Breast epithelium (tissue), 3 donors: ENCODE measurements around the gene GALNT2.

Source experiments
- CTCF ChIP-seq, 3 donors: fragments of 450-650 bp; IDR thresholded peaks; one replicate each; pipeline ENCODE4 v1.5.1; 2016 to 2017; ENCODE audit warnings: antibody characterized with exemption in 3 of 3, mild to moderate bottlenecking in 3 of 3, moderate library complexity in 3 of 3
- POLR2A ChIP-seq: fragments of 450-650 bp; IDR thresholded peaks from one replicate; pipeline ENCODE4 v1.6.1; 2016; ENCODE audit warnings: antibody characterized with exemption, mild to moderate bottlenecking, moderate library complexity
- POLR2AphosphoS5 ChIP-seq, 3 donors: sonication (generic); formaldehyde crosslinking; IDR thresholded peaks; one replicate each; pipeline ENCODE4 v1.6.1; 2017; ENCODE audit warnings: antibody characterized with exemption in 3 of 3

DNA sequence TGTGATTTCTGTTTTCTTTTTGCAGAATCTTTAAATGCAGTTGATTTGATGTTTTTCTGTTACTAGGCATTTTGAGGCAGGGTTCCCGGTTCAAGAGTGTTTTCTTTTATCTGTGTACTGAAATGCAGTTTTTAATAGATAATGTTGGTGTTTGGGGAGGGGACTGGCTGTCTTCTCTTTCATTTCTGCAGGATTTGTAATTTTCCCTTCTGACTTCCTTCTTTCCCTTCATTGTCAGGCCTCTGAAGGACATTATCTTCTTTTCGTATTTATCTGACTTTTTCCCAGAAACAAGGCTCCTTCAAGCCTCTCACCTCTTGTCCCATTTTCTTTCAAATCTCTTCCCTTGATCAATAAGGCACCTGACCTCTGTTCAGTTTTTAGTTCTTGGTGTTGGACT is 1.5 kb upstream of the GALNT2 start:
- TF ChIP-seq CTCF (IDR thresholded peaks at IDR 0.05) = no peak
- TF ChIP-seq POLR2AphosphoS5 (IDR thresholded peaks at IDR 0.05) = no peak
- no peak for TF ChIP-seq POLR2A
